HepG2 (cell line): ENCODE results near the gene HCRT. TPM values are rescaled to one million over a fixed set of nuclear protein-coding genes. Genes with fewer than 3 reads are reported as not detected.

Experiments
- ARNT2 ChIP-seq: sonication (generic); formaldehyde crosslinking; IDR thresholded peaks from 2 replicates; pipeline ENCODE4 v1.8.0; 2022; ENCODE audit warnings: mild to moderate bottlenecking, low read depth, missing genetic modification reagents, moderate library complexity
- CEBPG ChIP-seq: IDR thresholded peaks from 2 replicates; pipeline ENCODE4 v1.6.1; 2016
- EHMT2 ChIP-seq: fragments of 200-600 bp; sonication (generic); IDR thresholded peaks from 2 replicates; pipeline ENCODE4 v1.7.0; 2017; ENCODE audit warnings: antibody characterized with exemption, low read depth, low read length, borderline replicate concordance
- FOXM1 ChIP-seq: sonication (generic); formaldehyde crosslinking; IDR thresholded peaks from 2 replicates; pipeline ENCODE4 v1.5.0; 2020; ENCODE audit warnings: missing genetic modification reagents
- MED1 ChIP-seq: sonication (generic); formaldehyde crosslinking; IDR thresholded peaks from 2 replicates; pipeline ENCODE4 v1.4.0; 2020; ENCODE audit warnings: missing genetic modification reagents
- NCOA1 ChIP-seq: sonication (generic); formaldehyde crosslinking; IDR thresholded peaks from 2 replicates; pipeline ENCODE4 v1.9.0; 2021; ENCODE audit warnings: missing genetic modification reagents
- SUZ12 ChIP-seq: fragments of 150-350 bp; IDR thresholded peaks from 2 replicates; pipeline ENCODE4 v1.6.1; 2014; ENCODE audit warnings: low read depth, low read length
- ZBTB7A ChIP-seq: sonication (generic); formaldehyde crosslinking; IDR thresholded peaks from 2 replicates; pipeline ENCODE4 v1.8.0; 2022; ENCODE audit warnings: mild to moderate bottlenecking, missing genetic modification reagents
- ZNF136 ChIP-seq: sonication (generic); formaldehyde crosslinking; IDR thresholded peaks from 2 replicates; pipeline ENCODE4 v1.8.1; 2022; ENCODE audit warnings: low read depth, mild to moderate bottlenecking, moderate library complexity, missing genetic modification reagents
- ZNF333 ChIP-seq: sonication (generic); formaldehyde crosslinking; IDR thresholded peaks from 2 replicates; pipeline ENCODE4 v1.4.0; 2020; ENCODE audit warnings: mild to moderate bottlenecking, missing genetic modification reagents, borderline replicate concordance
- ZNF891 ChIP-seq: sonication (generic); formaldehyde crosslinking; IDR thresholded peaks from 2 replicates; pipeline ENCODE4 v1.5.0; 2020; ENCODE audit warnings: mild to moderate bottlenecking, missing genetic modification reagents
- ZZZ3 ChIP-seq: sonication (generic); formaldehyde crosslinking; IDR thresholded peaks from 2 replicates; pipeline ENCODE4 v1.4.0; 2020; ENCODE audit warnings: missing genetic modification reagents, mild to moderate bottlenecking, borderline replicate concordance
- polyA plus RNA-seq, 8 experiments: library from polyadenylated mRNA; depleted of rRNA in 3 of 8; stranded (reverse) in 7 of 8; unstranded in 1 of 8; fragments of >200 nt; fragmentation: Illumina TruSeq in 4 of 8; extraction: Trizol in 4 of 8; gene quantifications; 2 replicates each; pipeline versions ENCODE4 v1.2.1 to v1.2.3, GENCODE V29; 2011 to 2016; ENCODE audit warnings: low read depth in 4 of 8, missing spikeins in 1 of 8, mixed read lengths in 1 of 8; ENCODE audit not compliant: insufficient read depth in 1 of 8
- total RNA-seq, 5 experiments: library from RNA; depleted of rRNA; stranded (reverse); fragments of >200 nt; fragmentation: Illumina TruSeq; extraction: Trizol; gene quantifications; 2 replicates each; pipeline ENCODE4 v1.2.3, GENCODE V29; 2016; ENCODE audit warnings: low read depth in 1 of 5
- TF ChIP-seq, protein P1 (sequence below): sonication (generic); formaldehyde crosslinking; IDR thresholded peaks from 2 replicates; pipeline ENCODE4 v1.4.0; 2020; ENCODE audit warnings: missing genetic modification reagents, mild to moderate bottlenecking, borderline replicate concordance
- TF ChIP-seq, protein P2 (sequence below): sonication (generic); formaldehyde crosslinking; IDR thresholded peaks from 2 replicates; pipeline ENCODE4 v1.5.0; 2020; ENCODE audit warnings: missing genetic modification reagents
- TF ChIP-seq, protein P3 (sequence below): sonication (generic); formaldehyde crosslinking; IDR thresholded peaks from 2 replicates; pipeline ENCODE4 v1.8.0; 2023; ENCODE audit warnings: mild to moderate bottlenecking, missing genetic modification reagents
- TF ChIP-seq, protein P4 (sequence below): sonication (generic); formaldehyde crosslinking; IDR thresholded peaks from 2 replicates; pipeline ENCODE4 v1.4.0; 2020; ENCODE audit warnings: missing genetic modification reagents, mild to moderate bottlenecking, borderline replicate concordance
- TF ChIP-seq, protein P5 (sequence below): sonication (generic); formaldehyde crosslinking; IDR thresholded peaks from 2 replicates; pipeline ENCODE4 v1.5.1; 2020; ENCODE audit warnings: mild to moderate bottlenecking, moderate library complexity, missing genetic modification reagents
- TF ChIP-seq, protein P6 (sequence below): sonication (generic); formaldehyde crosslinking; IDR thresholded peaks from 2 replicates; pipeline ENCODE4 v1.5.0; 2020; ENCODE audit warnings: missing genetic modification reagents

HCRT gene
- total and polyA plus RNA-seq, 2 of the 13 experiments (the other 11 are each of a cell fraction or from before 2014, with no cell fraction given), result not detected

DNA sequence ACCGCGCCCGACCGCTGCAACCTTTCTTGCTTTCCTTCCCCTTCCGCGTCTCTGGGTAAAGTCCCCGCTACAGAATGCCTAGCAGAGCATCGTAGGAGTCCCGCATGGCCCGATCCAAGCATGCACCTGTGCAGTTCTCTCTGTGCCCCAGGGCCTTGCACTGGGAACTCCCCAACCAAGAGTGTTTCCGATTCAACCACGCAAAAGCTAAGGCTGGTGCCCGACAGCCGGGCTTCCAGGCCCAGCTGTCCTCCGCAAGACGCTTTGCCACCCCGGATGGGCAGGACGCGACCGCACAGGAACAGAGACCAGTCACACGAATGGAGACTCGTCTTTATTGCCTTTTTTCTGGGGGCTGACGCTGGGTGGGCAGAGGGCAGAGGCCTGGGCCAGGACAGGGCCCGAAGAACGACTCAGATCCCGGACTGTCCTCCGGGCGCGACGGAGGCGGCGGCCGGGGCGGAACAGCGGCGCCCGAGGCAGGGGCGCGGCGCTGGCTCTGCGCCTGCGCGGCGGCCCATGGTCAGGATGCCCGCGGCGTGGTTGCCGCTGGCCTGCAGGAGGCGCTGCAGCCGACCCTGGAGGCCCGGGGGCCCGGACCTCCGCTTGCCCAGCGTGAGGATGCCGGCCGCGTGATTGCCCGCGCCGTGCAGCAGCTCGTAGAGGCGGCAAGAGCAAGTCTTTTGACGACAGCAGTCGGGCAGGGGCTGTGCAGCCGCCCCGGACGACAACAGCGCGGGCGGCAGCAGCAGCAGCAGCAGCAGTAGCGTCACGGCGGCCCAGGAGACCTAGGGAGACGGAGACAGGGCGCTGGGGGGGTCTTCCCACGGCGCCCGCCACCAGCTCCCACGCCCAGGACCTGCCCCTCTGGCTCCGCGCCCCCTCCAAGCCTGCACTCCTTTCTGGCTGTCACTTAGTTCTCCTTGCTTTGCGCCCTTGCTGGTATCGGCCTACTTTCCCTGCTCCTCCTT is 1.2 kb downstream of the HCRT start (continued):
- TF ChIP-seq, protein P1, sequence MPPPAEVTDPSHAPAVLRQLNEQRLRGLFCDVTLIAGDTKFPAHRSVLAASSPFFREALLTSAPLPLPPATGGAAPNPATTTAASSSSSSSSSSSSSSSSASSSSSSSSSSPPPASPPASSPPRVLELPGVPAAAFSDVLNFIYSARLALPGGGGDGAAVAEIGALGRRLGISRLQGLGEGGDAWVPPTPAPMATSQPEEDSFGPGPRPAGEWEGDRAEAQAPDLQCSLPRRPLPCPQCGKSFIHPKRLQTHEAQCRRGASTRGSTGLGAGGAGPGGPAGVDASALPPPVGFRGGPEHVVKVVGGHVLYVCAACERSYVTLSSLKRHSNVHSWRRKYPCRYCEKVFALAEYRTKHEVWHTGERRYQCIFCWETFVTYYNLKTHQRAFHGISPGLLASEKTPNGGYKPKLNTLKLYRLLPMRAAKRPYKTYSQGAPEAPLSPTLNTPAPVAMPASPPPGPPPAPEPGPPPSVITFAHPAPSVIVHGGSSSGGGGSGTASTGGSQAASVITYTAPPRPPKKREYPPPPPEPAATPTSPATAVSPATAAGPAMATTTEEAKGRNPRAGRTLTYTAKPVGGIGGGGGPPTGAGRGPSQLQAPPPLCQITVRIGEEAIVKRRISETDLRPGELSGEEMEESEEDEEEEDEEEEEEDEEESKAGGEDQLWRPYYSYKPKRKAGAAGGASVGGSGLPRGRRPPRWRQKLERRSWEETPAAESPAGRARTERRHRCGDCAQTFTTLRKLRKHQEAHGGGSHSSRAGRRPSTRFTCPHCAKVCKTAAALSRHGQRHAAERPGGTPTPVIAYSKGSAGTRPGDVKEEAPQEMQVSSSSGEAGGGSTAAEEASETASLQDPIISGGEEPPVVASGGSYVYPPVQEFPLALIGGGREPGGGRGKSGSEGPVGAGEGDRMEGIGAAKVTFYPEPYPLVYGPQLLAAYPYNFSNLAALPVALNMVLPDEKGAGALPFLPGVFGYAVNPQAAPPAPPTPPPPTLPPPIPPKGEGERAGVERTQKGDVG (CRISPR knock-in tag), result no peak; the same call in 1 of the 2 replicates
- peak; percentile 88; the same call in 1 of the 2 replicates for TF ChIP-seq ZZZ3 (CRISPR knock-in tag)
- TF ChIP-seq, protein P2, sequence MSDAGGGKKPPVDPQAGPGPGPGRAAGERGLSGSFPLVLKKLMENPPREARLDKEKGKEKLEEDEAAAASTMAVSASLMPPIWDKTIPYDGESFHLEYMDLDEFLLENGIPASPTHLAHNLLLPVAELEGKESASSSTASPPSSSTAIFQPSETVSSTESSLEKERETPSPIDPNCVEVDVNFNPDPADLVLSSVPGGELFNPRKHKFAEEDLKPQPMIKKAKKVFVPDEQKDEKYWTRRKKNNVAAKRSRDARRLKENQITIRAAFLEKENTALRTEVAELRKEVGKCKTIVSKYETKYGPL (CRISPR knock-in tag), result peak; percentile 14; the same call in 1 of the 2 replicates
- TF ChIP-seq ARNT2 (CRISPR knock-in tag), result peak; percentile 98
- no peak for TF ChIP-seq NCOA1 (CRISPR knock-in tag)
- TF ChIP-seq SUZ12, result no peak
- TF ChIP-seq ZNF891 (CRISPR knock-in tag), result peak; percentile 93
- TF ChIP-seq, protein P3, sequence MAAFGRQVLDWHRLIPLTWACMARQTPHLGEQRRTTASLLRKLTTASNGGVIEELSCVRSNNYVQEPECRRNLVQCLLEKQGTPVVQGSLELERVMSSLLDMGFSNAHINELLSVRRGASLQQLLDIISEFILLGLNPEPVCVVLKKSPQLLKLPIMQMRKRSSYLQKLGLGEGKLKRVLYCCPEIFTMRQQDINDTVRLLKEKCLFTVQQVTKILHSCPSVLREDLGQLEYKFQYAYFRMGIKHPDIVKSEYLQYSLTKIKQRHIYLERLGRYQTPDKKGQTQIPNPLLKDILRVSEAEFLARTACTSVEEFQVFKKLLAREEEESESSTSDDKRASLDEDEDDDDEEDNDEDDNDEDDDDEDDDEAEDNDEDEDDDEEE, result peak; percentile 71; the same call in 1 of the 2 replicates
- TF ChIP-seq, protein P4, sequence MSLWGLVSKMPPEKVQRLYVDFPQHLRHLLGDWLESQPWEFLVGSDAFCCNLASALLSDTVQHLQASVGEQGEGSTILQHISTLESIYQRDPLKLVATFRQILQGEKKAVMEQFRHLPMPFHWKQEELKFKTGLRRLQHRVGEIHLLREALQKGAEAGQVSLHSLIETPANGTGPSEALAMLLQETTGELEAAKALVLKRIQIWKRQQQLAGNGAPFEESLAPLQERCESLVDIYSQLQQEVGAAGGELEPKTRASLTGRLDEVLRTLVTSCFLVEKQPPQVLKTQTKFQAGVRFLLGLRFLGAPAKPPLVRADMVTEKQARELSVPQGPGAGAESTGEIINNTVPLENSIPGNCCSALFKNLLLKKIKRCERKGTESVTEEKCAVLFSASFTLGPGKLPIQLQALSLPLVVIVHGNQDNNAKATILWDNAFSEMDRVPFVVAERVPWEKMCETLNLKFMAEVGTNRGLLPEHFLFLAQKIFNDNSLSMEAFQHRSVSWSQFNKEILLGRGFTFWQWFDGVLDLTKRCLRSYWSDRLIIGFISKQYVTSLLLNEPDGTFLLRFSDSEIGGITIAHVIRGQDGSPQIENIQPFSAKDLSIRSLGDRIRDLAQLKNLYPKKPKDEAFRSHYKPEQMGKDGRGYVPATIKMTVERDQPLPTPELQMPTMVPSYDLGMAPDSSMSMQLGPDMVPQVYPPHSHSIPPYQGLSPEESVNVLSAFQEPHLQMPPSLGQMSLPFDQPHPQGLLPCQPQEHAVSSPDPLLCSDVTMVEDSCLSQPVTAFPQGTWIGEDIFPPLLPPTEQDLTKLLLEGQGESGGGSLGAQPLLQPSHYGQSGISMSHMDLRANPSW (CRISPR knock-in tag), result no peak
- TF ChIP-seq ZNF333 (CRISPR knock-in tag), result peak; percentile 64; the same call in 1 of the 2 replicates
- peak; percentile 46 for TF ChIP-seq ZNF136
- no peak for TF ChIP-seq EHMT2
- TF ChIP-seq, protein P5, sequence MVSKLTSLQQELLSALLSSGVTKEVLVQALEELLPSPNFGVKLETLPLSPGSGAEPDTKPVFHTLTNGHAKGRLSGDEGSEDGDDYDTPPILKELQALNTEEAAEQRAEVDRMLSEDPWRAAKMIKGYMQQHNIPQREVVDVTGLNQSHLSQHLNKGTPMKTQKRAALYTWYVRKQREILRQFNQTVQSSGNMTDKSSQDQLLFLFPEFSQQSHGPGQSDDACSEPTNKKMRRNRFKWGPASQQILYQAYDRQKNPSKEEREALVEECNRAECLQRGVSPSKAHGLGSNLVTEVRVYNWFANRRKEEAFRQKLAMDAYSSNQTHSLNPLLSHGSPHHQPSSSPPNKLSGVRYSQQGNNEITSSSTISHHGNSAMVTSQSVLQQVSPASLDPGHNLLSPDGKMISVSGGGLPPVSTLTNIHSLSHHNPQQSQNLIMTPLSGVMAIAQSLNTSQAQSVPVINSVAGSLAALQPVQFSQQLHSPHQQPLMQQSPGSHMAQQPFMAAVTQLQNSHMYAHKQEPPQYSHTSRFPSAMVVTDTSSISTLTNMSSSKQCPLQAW (CRISPR knock-in tag), result peak; percentile 72; the same call in 1 of the 2 replicates
- TF ChIP-seq FOXM1 (CRISPR knock-in tag), result no peak; the same call in 1 of the 2 replicates
- no peak for TF ChIP-seq CEBPG (CRISPR knock-in tag)
- TF ChIP-seq, protein P6, sequence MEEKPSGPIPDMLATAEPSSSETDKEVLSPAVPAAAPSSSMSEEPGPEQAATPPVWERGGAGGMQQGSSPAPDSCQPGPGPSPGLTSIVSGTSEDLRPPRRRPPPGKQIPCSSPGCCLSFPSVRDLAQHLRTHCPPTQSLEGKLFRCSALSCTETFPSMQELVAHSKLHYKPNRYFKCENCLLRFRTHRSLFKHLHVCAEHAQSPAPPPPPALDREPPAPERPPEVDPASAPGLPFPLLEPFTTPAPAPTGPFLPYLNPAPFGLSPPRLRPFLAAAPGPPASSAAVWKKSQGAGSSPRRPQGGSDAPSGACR, result no peak
- TF ChIP-seq MED1 (CRISPR knock-in tag), result peak; percentile 57
- TF ChIP-seq ZBTB7A (CRISPR knock-in tag), result peak; percentile 81
